ENCODE data around the gene GJA5. TPM values are rescaled to one million over a fixed set of nuclear protein-coding genes. Genes with fewer than 3 reads are reported as not detected.

The GJA5 gene
- polyA plus RNA-seq, 6 donors from 2014 or later = not detected

- Mint-ChIP-seq H3K36me3 (peaks cover 0 to 15% of the 10 kb centered on the region in 2 donors), H3K4me3 (peak overlapping the region in 5 of 8 donors; percentile 4 to 62 (median 45)), H3K4me1 (peaks cover 6 to 14% (median 10%) of the 10 kb centered on the region in 3 donors), H3K9me3 (peaks cover 3 to 14% (median 7%) of the 10 kb centered on the region in 7 donors), H3K27me3 (peaks cover 35 to 51% (median 36%) of the 10 kb centered on the region in 3 donors), H3K27ac (no peak overlapping the region)
- no peak for DNase-seq
- ATAC-seq (ENCODE audit: low read depth in 2 of 2) = peak; percentile 64 to 65
These were observed 43.2 kb downstream of the GJA5 start for GRCh38 chr1:147717051-147717705.

GRCh38 chr1:147712605-147713004, 47.8 kb downstream of the GJA5 start:
- Mint-ChIP-seq H3K27ac (no peak overlapping the region), H3K4me3 (no peak overlapping the region), H3K27me3 (peaks cover 29 to 66% (median 53%) of the 10 kb centered on the region in 3 donors), H3K4me1 (peaks cover 6 to 7% (median 7%) of the 10 kb centered on the region in 3 donors), H3K36me3 (peaks cover 0 to 7% of the 10 kb centered on the region in 2 donors), H3K9me3 (peaks cover 0 to 1% (median 0%) of the 10 kb centered on the region in 7 donors)
- DNase-seq = no peak
- ATAC-seq (ENCODE audit: low read depth in 2 of 2) = no peak

Other genes starting within 250 kb of the GJA5 start
- gene BCL9, start 219.1 kb downstream of the GJA5 start, polyA plus RNA-seq (ENCODE audit: low read depth in 6 of 6) = 1 to 10 TPM in 5 of 6 donors, not detected in 1; 1.2 to 3.0 (median 1.4) TPM
- gene ACP6, start 90.1 kb downstream of the GJA5 start, polyA plus RNA-seq (ENCODE audit: low read depth in 6 of 6) = 1 to 10 TPM in 5 of 6 donors, not detected in 1; 3.4 to 8.9 (median 5.6) TPM
- gene GJA8, start 142.2 kb upstream of the GJA5 start, polyA plus RNA-seq (ENCODE audit: low read depth in 6 of 6) = not detected
- gene GPR89B, start 167.8 kb upstream of the GJA5 start, polyA plus RNA-seq (ENCODE audit: low read depth in 6 of 6) = 10 to 100 TPM; 10.5 to 19.0 (median 12.8) TPM